H1 (cell line): ENCODE data around the gene ARHGAP35. TPM values are rescaled to one million over a fixed set of nuclear protein-coding genes. Genes with fewer than 3 reads are reported as not detected.
A peak's percentile ranks its signal among the peaks of the same experiment; 100 is the strongest.

Source experiments
- ASH2L ChIP-seq: fragments of 200-600, 300-600 bp; sonication (generic); IDR thresholded peaks from one replicate; pipeline ENCODE4 v1.7.1; 2017; ENCODE audit warnings: low read length
- BRCA1 ChIP-seq: IDR thresholded peaks from 2 replicates; pipeline ENCODE4 v1.6.1; 2012; ENCODE audit warnings: low read depth, low read length, improper control_type of control experiment
- CHD7 ChIP-seq: fragments of 300-600 bp; sonication (generic); IDR thresholded peaks from 2 replicates; pipeline ENCODE4 v1.7.1; 2012; ENCODE audit warnings: low read length, moderate library complexity, mild to moderate bottlenecking, inconsistent platforms; ENCODE audit not compliant: insufficient replicate concordance
- GTF2F1 ChIP-seq: IDR thresholded peaks from 2 replicates; pipeline ENCODE4 v1.6.1; 2012; ENCODE audit warnings: low read depth, low read length, improper control_type of control experiment, borderline replicate concordance
- RXRA ChIP-seq: IDR thresholded peaks from 2 replicates; pipeline ENCODE4 v1.6.1; 2011; ENCODE audit warnings: low read depth, mild to moderate bottlenecking, low read length, moderate library complexity; ENCODE audit not compliant: insufficient read depth
- SAP30 ChIP-seq: fragments of 300-600 bp; sonication (generic); IDR thresholded peaks from 2 replicates; pipeline ENCODE4 v1.7.1; 2012; ENCODE audit warnings: low read length, moderate library complexity, mild to moderate bottlenecking, inconsistent platforms; ENCODE audit not compliant: insufficient read depth, insufficient replicate concordance
- SIN3A ChIP-seq, 2 experiments: IDR thresholded peaks in 1 of 2; conservative IDR thresholded peaks in 1 of 2; 2 replicates each; pipeline ENCODE4 v1.6.1; 2011 to 2012; ENCODE audit warnings: low read length in 2 of 2, improper control_type of control experiment in 1 of 2, low read depth in 1 of 2, mild to moderate bottlenecking in 1 of 2
- SP1 ChIP-seq: IDR thresholded peaks from 2 replicates; pipeline ENCODE4 v1.6.1; 2011; ENCODE audit warnings: low read depth, low read length
- polyA plus RNA-seq, 7 experiments: library from polyadenylated mRNA; depleted of rRNA in 3 of 7; stranded (reverse) in 5 of 7; unstranded in 2 of 7; fragments of >200 nt in 5 of 7; fragments of 200-250 nt in 2 of 7; gene quantifications; 1 replicate in 5 of 7; 2 replicates in 1 of 7; 4 replicates in 1 of 7; pipeline versions ENCODE4 v1.2.1 to v1.2.3, GENCODE V29; 2011 to 2013; ENCODE audit warnings: missing spikeins in 2 of 7, mixed read lengths in 2 of 7
- total RNA-seq: library from RNA; stranded (reverse); fragmentation: NEBNext Ultra II Directional; extraction: Animal tissue kit (Norgen Biotek cat#: 25700); gene quantifications from 2 replicates; pipeline ENCODE4 v1.2.1, GENCODE V29; 2021
- TF ChIP-seq, protein P1 (sequence below): IDR thresholded peaks from 2 replicates; pipeline ENCODE4 v1.6.1; 2012; ENCODE audit warnings: inconsistent platforms

The ARHGAP35 gene
- total and polyA plus RNA-seq, 2 of the 8 experiments (the other 6 are each of a cell fraction or from before 2014, with no cell fraction given), result 29.7 to 64.5 TPM

GRCh38 chr19:46863818-46864629, 3.2 kb downstream of the ARHGAP35 start (continued):
- TF ChIP-seq ASH2L (peak; percentile 64), BRCA1 (no peak), CHD7 (no peak), SAP30 (no peak), GTF2F1 (no peak), RXRA (no peak), SP1 (no peak), SIN3A (conservative IDR thresholded peaks at IDR 0.05 in 1 of 2, IDR thresholded peaks at IDR 0.05 in 1 of 2; ENCODE audit: low read depth in 1 of 2, low read length in 2 of 2) (peak in 1 of 2 experiments; percentile 35; a peak in 1 of 4 replicates)
- TF ChIP-seq, protein P1, sequence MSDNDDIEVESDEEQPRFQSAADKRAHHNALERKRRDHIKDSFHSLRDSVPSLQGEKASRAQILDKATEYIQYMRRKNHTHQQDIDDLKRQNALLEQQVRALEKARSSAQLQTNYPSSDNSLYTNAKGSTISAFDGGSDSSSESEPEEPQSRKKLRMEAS, result no peak
